PC-9 (cell line): ENCODE results near the gene SP110. TPM values are rescaled to one million over a fixed set of nuclear protein-coding genes. Genes with fewer than 3 reads are reported as not detected.

Experiments used
- BruUV-seq: library from RNA; stranded (reverse); fragments of 400-500 nt; replicated peaks from 2 replicates; lab custom pipeline; 2021; lab: Mats Ljungman, UMichigan
- CTCF ChIA-PET: fragments of 300-600 bp; sonication (Branson Sonifier 250); formaldehyde crosslinking; loops from one replicate; lab custom pipeline; 2022; ENCODE audit warnings: antibody characterized with exemption; lab: Charles Lee
- POLR2A ChIA-PET: fragments of 300-600 bp; sonication (Branson Sonifier 250); formaldehyde crosslinking; loops from one replicate; lab custom pipeline; 2022; ENCODE audit warnings: antibody characterized with exemption; ENCODE audit not compliant: unreplicated experiment; lab: Charles Lee
- DNase-seq, 2 experiments: peaks; one replicate each; pipeline versions ENCODE4 v3.0.0 to v3.0.0-alpha.2; 2015 to 2022; ENCODE audit warnings: mixed read lengths in 1 of 2
- H2AFZ ChIP-seq: fragments of 200-600 bp; sonication (generic); 2 replicates; pipeline ENCODE4 v1.8.1; 2017; ENCODE audit warnings: antibody characterized with exemption
- H3F3A ChIP-seq: fragments of 200-600 bp; sonication (generic); 2 replicates; pipeline ENCODE4 v1.8.1; 2017; ENCODE audit warnings: antibody characterized with exemption, mild to moderate bottlenecking, low read depth; ENCODE audit not compliant: insufficient read depth
- H3K27ac ChIP-seq: fragments of 200-600 bp; sonication (generic); 2 replicates; pipeline ENCODE4 v1.6.1; 2016; ENCODE audit warnings: mixed run types
- H3K27me3 ChIP-seq: fragments of 200-600 bp; sonication (generic); 2 replicates; pipeline ENCODE4 v1.6.1; 2016; ENCODE audit warnings: low read depth, mixed run types; ENCODE audit not compliant: insufficient read depth
- H3K36me3 ChIP-seq: fragments of 200-600 bp; sonication (generic); 2 replicates; pipeline ENCODE4 v1.6.1; 2016; ENCODE audit warnings: low read depth, mixed run types
- H3K4me1 ChIP-seq: fragments of 200-600 bp; sonication (generic); replicated peaks from 2 replicates; pipeline ENCODE4 v1.6.1; 2016; ENCODE audit warnings: mixed run types; ENCODE audit not compliant: insufficient read depth
- H3K4me2 ChIP-seq: fragments of 200-600 bp; sonication (generic); 2 replicates; pipeline ENCODE4 v1.6.1; 2017; ENCODE audit warnings: mixed run types
- H3K4me3 ChIP-seq: fragments of 200-600 bp; sonication (generic); 2 replicates; pipeline ENCODE4 v1.6.1; 2016; ENCODE audit warnings: mixed run types
- H3K79me2 ChIP-seq: fragments of 200-600 bp; sonication (generic); 2 replicates; pipeline ENCODE4 v1.6.1; 2017; ENCODE audit warnings: low read depth, mixed run types
- H3K9me2 ChIP-seq: fragments of 200-600 bp; sonication (generic); 2 replicates; pipeline ENCODE4 v1.8.1; 2017; ENCODE audit warnings: mild to moderate bottlenecking; ENCODE audit not compliant: insufficient read depth
- H3K9me3 ChIP-seq: fragments of 200-600 bp; sonication (generic); 2 replicates; pipeline ENCODE4 v1.8.1; 2016; ENCODE audit warnings: low read depth; ENCODE audit not compliant: insufficient read depth
- H4K20me1 ChIP-seq: fragments of 200-600 bp; sonication (generic); 2 replicates; pipeline ENCODE4 v1.8.1; 2017; ENCODE audit not compliant: insufficient read depth
- EZH2 ChIP-seq: fragments of 200-600 bp; sonication (generic); IDR thresholded peaks from 2 replicates; pipeline ENCODE4 v1.8.0; 2017; ENCODE audit warnings: antibody characterized with exemption, low read depth
- intact Hi-C: fragments of 100-400 bp; cut with micrococcal nuclease; formaldehyde crosslinking; loops from one replicate; pipeline ENCODE4 v1.10.0; 2022; ENCODE audit not compliant: unreplicated experiment
- total RNA-seq: library from RNA; stranded (reverse); gene quantifications from 2 replicates; pipeline ENCODE4 v1.2.3, GENCODE V29; 2021
- TF ChIP-seq, protein P1 (sequence below): fragments of 200-600 bp; sonication (generic); conservative IDR thresholded peaks from 2 replicates; pipeline ENCODE4 v1.6.1; 2017; ENCODE audit warnings: mixed run types, antibody characterized with exemption, mild to moderate bottlenecking, moderate library complexity

SP110 gene
- total RNA-seq, 1 experiment from 2014 or later: 10.5 TPM

DNA sequence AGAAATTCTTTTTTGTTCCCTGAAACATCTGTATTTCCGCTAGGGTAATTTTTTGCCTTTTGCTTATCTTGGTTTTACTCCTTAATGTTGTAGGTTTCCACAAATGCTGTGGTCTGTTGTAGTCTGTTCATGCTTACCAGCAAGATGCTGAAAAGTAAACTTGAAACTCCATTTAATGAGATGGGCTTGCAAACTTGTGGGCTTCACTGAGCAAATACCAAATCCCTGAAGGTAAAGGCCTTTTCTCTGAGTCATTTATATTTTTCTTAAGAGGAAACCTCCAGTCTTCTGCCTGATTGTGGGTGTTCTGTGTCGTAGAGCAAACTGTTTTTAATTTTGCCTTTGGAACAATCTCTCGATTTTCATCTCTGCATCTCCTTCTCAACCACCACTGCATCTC lies 15.1 kb upstream of the SP110 start:
- no peaks in the 10 kb centered on the region for H3K9me2 ChIP-seq
- 0 out of 2 replicates have a peak overlapping the region, but pooled peaks have one; percentile 8 for H2AFZ ChIP-seq
- H3F3A ChIP-seq: 0 out of 2 replicates have a peak, but pooled peaks cover 4% of the 10 kb centered on the region
- ChIA-PET CTCF (no interaction called here), POLR2A (no interaction called here)
- H4K20me1 ChIP-seq: no peaks in the 10 kb centered on the region
- no peaks in the 10 kb centered on the region for H3K36me3 ChIP-seq
- no peak for DNase-seq
- peaks cover 11% of the 10 kb centered on the region for H3K4me1 ChIP-seq
- no peaks in the 10 kb centered on the region for H3K79me2 ChIP-seq
- BruUV-seq: no TSS peak
- no peak overlapping the region for H3K4me3 ChIP-seq
- intact Hi-C loops: no loop called here
- H3K9me3 ChIP-seq: peaks cover 18% of the 10 kb centered on the region; the same call in 1 of the 2 replicates
- TF ChIP-seq, protein P1, sequence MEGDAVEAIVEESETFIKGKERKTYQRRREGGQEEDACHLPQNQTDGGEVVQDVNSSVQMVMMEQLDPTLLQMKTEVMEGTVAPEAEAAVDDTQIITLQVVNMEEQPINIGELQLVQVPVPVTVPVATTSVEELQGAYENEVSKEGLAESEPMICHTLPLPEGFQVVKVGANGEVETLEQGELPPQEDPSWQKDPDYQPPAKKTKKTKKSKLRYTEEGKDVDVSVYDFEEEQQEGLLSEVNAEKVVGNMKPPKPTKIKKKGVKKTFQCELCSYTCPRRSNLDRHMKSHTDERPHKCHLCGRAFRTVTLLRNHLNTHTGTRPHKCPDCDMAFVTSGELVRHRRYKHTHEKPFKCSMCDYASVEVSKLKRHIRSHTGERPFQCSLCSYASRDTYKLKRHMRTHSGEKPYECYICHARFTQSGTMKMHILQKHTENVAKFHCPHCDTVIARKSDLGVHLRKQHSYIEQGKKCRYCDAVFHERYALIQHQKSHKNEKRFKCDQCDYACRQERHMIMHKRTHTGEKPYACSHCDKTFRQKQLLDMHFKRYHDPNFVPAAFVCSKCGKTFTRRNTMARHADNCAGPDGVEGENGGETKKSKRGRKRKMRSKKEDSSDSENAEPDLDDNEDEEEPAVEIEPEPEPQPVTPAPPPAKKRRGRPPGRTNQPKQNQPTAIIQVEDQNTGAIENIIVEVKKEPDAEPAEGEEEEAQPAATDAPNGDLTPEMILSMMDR: no peak
- no peak for TF ChIP-seq EZH2
- no peak overlapping the region for H3K4me2 ChIP-seq
- no peak overlapping the region for H3K27ac ChIP-seq
- no peaks in the 10 kb centered on the region for H3K27me3 ChIP-seq

DNA sequence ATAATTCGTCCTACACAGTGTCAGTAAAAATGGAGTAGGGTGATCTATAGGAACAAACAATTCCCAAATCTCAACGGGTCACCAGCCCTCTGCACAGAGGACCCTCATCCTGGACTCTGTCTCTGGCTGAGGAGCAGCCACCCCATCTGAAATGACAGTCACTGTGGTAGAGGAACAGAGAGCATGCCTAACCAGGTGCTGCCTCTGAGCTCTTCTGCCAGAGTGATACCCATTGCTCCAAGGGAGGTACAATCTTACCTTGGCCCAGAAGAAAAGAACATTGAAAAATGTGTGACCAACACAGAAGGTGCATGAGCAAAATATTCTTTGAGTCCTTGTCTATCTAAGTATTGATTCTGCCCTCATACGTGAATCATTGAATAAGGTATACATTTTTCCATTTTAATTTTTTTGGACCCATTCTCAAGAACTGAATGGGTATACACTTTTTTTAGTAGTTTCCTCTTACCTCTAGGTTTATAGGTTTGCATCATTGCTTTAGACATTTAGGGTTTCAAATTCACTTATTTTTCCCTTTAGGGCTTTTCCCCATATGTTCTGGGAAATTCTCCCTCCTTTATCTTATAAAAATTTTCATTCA lies 14.4 kb upstream of the SP110 start:
- no peaks in the 10 kb centered on the region for H3K9me2 ChIP-seq
- H3K27me3 ChIP-seq: no peaks in the 10 kb centered on the region
- peaks cover 18% of the 10 kb centered on the region; the same call in 1 of the 2 replicates for H3K9me3 ChIP-seq
- BruUV-seq: no TSS peak
- 0 out of 2 replicates have a peak overlapping the region, but pooled peaks have one; percentile 8 for H2AFZ ChIP-seq
- peaks cover 14% of the 10 kb centered on the region for H3K4me1 ChIP-seq
- ChIA-PET CTCF (no interaction called here), POLR2A (no interaction called here)
- H3K27ac ChIP-seq: no peak overlapping the region
- intact Hi-C loops: no loop called here
- H4K20me1 ChIP-seq: no peaks in the 10 kb centered on the region
- H3K36me3 ChIP-seq: no peaks in the 10 kb centered on the region
- H3K79me2 ChIP-seq: no peaks in the 10 kb centered on the region
- 0 out of 2 replicates have a peak, but pooled peaks cover 4% of the 10 kb centered on the region for H3F3A ChIP-seq
- no peak overlapping the region for H3K4me2 ChIP-seq
- no peak for DNase-seq
- no peak overlapping the region for H3K4me3 ChIP-seq
- no peak for TF ChIP-seq EZH2
- TF ChIP-seq, protein P1: no peak

DNA sequence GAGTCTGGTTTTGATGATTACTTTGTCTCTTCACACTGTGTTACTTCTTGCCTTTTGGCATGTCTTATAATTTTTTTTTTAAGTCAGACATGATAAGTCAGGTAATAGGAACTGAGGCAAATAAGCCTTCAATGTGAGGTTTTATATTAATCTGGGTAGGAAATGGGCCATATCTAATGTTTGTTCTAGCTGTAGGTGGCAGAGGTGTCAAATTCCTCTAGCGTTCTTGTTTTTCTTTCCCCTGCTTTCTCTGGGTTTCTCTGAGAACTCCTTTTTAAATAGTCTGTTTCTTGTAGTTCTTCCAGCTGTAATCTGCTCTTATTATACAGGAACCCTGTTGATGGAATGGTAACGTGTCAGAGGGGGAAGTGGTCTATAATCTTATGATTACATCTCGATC lies 11.5 kb upstream of the SP110 start:
- CTCF ChIA-PET: no interaction called here
- H3K27ac ChIP-seq: no peak overlapping the region
- no peaks in the 10 kb centered on the region for H3K79me2 ChIP-seq
- no peaks in the 10 kb centered on the region for H4K20me1 ChIP-seq
- peaks cover 14% of the 10 kb centered on the region for H3K4me1 ChIP-seq
- no peak overlapping the region for H3K4me3 ChIP-seq
- DNase-seq: no peak
- peaks cover 18% of the 10 kb centered on the region; the same call in 1 of the 2 replicates for H3K9me3 ChIP-seq
- H3K27me3 ChIP-seq: no peaks in the 10 kb centered on the region
- POLR2A ChIA-PET: no interaction called here
- no TSS peak for BruUV-seq
- intact Hi-C loops: no loop called here
- 0 out of 2 replicates have a peak, but pooled peaks cover 4% of the 10 kb centered on the region for H3F3A ChIP-seq
- H3K4me2 ChIP-seq: no peak overlapping the region
- no peak for TF ChIP-seq EZH2
- TF ChIP-seq, protein P1: no peak
- H2AFZ ChIP-seq: no peak overlapping the region
- H3K36me3 ChIP-seq: no peaks in the 10 kb centered on the region
- no peaks in the 10 kb centered on the region for H3K9me2 ChIP-seq
